Activated CD4-positive, alpha-beta T cell treated with anti-CD3 and anti-CD28 coated beads for 48 hours (primary cell): Measurements from ENCODE around the gene AUTS2.

Source experiments
- DNase-seq: peaks from one replicate; pipeline ENCODE4 v3.0.0-alpha.2; 2020

The AUTS2 gene

DNA sequence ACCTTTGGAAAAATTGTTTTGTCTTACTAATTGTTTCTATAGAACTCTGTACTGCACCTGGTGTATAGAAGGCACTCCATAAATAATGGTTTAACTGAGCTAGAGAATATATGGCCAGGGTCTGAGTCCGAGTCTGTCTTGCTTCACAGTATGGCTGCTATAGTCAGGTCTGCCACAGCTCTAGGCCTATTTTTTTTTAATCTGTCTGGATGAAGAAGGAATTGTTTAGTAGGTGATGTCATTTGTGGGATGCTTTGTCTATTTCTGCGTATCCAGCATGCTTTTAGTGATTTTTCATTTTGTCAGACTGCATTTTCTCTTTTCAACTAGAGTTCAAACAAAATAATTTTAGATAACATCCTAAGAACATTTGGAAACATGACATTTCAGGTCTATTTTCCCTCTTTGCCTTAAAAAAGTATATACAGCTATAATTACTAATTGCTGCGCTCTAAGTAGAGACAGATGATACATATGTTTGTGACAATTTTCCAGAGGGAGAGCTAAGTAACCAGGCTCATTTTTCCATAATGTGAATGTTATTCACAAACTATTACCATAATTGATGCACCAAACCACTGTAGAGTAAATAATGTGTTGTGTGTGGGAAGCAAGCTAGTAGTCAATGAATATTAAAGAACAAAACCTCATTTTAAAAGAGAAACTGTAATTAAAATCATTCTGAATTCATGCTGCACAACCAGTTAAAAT, 361.7 kb downstream of the AUTS2 start:
- no peak for DNase-seq

DNA sequence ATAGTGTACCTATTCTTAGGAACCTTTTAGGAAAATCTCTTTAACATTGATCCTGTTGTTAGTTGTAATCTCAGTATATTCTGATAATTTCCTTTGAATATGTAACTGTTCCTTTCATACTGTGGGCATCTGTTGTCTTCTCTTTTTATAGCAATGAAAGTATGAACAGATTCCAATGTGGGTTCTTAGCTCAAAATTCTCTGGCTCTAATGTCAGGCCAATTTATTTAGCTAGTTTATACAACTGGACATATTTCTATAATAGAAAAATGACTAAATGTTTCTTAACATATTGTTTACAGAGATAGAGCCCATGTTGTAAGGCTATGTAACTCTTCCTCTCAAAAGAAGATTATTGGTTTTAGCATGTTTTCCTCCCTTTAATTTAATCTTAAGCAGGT, 363.2 kb downstream of the AUTS2 start:
- no peak for DNase-seq

DNA sequence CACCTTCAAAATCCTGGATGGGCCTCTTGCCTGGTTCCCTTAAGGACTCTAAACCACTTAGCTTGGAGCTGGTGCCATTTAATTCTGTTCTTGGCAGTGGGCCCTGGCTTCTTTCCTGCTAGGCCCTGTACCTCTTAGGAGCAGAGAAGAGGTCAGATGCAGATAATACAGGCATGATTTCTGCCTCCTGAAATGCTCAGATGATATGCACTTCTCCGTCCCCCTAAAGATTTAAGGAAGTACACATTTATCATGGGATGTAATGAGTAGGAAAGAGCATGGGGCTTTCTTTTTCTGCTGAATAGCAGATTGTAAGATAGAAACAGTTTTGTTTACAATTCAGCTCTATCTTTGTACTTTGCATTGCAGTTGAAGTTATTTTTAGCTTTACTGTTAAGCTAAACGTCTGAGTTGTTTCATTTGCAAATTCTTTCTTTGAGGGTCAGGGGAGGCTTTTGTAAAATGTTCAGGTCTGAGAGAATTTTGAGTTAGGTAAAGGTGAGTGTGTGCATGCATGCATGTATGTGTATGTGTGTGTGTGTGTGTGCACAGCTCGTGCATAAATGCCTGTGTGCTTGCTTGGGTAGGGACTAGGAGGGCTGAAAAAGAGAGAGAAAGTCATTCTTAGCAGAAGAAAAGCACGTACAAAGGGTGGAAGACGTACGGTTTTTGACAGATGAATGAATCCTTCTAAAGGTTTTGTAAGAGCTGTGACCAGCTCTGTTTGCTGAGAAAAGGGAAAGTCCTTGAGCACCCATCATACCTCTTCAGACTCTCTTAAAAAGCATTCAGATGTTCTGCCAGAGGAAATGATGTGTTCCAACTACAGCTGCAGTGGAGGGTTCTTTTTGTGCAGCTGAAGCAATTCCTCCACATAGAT, 364.2 kb downstream of the AUTS2 start:
- no peak for DNase-seq

DNA sequence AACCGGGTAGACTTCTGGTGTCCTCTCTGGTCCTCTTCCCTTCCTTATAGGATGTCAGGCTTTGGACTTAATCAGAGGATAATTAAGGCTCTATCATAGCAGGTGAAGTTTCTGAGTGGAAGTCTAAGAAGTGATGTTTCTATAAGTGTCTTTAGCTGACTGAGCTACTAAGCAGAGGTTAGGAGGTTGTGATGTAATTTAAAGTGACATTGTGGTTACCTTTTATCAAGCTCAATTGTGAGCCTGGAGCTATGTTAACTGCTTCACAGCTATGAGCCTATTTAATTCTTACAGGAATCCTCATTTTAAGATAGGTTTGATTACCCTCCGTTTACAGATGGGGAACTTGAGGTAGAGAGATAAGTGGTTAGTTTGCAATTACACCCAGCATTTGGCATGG, 365.1 kb downstream of the AUTS2 start:
- no peak for DNase-seq

DNA sequence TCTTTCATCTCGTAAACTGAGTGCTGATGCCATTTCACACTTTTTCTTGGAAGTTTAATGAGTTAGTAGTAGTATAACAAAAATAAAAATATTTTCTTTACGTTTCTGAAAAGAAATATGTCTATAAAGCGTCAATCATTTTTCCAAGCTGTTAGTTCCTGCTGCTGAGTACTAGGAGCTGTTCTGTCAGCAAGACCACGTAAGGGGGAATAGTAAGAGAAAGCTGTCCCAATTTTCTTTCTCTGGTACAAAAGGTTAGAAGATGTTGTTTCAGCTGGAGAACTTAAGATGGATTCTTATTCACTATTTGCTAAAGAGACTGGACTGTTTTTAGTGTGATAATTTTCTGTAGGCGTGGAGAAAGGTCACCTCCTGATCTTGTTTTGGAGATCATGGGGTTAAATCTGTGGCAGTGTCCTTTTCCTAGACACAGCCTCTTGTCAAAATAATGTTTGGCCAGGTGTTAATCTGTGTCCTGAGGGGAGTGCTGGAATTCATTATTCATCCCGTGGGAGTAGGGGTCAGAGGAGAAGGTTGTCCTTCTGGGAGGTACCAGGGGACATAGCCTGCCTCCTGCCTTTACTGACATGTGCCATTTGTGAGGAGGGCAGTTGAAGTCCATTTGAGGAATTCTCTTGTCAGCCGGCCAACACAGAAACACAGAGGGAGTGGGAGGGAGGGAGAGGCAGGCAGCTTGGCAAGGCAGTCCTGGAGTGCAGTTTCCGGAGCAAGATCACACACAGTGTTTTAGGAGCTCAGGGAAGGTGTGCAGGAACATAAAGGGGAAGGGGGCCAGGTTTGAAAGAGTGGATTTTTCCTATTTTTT, 368.7 kb downstream of the AUTS2 start:
- DNase-seq = no peak

DNA sequence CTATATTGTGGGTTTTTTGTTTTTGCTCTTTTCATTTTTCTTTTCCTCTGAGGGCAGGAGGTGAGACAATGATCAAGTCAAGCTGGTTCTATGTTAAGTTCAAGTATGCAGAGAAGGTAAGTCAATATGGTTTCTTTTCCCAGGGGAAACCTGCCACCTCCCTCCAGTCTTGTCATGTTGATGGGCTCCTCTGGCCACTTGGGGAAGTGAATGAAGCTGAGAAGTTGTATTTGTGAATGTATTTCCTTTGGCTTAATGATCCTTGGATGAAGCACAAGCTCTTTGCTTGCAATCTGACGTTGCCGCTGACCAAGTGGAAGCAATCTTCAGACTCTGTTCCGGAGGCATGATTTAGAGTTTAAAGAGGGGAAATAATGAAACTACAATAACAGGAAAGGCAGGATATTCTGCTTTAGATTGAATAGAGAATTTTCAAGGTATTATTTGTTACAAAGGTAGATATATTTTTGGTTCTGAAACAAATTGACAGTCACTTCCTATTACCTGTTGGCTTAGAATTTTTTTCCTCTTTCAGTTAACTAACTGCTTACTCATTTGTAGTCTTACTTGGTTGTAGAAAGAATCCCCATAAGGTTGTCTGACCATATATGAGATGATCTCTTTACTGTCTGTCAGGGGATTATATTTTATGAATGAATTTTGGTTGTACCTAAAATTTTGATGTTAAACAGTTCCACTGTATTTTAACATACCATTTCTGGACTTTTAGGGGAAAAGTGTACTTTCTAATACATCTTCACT, 369.6 kb downstream of the AUTS2 start:
- no peak for DNase-seq

DNA sequence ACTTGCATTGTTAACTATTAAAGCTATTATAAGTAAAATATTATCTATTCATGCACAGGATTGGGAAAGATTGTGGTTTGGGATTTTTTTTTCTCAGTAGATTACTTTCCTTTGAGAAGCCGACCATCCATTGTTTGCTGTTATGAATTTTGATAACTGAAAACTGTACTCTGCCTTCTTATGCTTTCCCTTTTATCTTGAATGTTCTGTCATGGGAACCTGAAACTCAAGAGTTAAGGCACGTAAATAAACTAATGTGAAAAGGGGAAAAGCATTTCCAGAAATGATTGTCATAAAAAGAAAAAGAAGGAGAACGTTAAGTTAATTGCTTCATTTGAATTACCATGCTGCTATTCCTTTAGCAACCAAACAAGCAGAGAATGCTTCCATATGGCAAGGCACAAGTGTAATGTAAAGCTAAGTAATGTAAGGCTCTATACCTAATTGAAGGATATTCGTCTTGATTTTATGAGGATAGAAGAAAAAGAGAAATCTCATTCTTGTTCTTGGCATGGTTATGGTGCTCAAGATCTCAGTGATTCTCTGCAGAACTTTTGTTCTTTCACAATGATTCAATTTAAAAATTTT, 370.8 kb downstream of the AUTS2 start:
- no peak for DNase-seq

DNA sequence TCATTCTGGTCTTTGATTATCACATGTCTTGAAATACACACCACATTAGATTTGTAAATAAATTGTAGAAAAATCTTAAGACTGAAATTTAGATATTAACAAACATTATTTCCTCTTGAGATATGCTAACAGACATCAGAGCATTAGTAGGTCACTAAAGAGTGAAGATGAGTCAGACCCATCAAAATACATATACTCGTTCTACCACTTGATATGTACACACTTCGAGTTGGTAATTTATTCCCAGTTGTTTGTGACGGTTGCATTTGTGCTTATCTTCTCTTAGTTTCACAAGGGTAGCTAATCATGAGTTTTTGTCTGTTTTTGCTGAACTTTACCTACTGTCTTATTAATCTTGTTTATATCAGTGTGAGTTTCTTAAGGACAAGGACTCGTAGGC, 383.4 kb downstream of the AUTS2 start:
- DNase-seq = no peak

DNA sequence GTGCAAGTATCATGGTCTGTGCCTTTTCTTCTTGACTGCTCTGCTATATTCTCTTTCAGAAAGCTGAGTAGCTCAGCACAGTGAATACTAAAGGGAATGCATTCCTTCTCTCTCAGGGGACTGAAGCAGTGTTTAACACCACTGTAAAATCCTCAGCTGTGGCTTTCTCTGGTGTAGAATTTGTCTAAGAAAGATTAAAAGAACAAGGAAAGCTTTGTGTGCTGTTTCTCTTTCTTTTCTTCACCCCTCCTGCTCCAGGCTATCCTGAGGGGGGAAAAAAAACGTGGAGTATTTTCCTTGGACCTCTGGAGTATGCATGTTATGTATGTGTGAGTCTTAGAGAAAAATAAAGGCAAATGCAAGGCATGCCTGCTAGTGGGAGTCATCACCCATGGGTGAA, 383.9 kb downstream of the AUTS2 start:
- no peak for DNase-seq

DNA sequence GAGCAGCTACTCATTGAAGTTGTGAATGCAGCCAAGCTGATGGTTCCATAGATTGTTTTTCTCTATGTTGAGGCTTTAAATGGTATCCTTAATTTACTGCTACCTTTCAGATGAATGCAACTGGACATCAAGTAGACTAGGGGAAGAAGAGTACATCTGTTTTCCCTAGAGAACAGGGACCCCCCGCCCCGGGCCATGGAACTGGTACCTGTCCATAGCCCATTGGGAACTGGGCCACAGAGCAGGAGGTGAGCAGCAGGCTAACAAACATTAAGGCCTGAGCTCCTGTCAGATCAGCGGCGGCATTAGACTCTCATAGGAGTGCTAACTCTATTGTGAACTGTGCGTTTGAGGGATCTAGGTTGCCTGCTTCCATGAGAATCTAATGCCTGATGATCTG, 391.3 kb downstream of the AUTS2 start:
- no peak for DNase-seq

DNA sequence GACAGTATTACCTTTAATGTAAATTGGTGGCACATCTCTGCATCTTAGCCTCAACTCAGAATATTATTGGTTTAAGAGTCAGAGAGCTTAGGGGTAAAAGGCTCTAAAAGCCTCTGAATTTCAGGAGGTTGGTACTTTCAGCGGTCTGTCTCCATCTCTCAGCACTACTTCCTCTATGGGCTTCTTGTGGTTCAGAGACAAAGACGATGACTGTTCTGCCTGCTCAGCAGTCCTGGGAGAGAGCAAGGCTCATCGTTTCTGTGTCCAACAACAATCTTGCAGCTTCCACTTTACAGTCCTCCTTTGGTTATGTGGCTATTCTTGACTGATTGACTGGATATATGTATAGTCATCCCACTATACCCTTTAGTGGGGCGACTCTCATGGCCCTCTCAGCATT, 394.7 kb downstream of the AUTS2 start:
- DNase-seq = no peak

DNA sequence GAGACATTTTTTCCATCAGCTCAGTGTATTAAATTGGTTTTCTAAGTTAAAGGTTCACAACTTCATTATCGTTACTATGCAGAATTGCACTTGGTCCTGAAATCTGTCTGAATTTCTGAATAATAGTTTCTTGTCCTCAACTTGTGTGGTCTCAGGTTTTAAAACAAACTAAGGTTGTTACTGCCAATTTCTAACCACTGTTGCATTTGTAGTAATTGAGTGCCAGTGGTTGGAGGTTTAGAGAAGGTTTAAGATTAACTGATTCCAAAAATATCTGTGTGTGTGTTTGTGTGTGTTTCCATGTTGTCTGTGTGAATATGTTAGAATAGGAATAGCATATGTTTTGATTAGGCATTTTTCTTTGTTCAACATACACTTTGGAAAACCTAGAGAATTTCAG, 395.9 kb downstream of the AUTS2 start:
- DNase-seq = no peak

DNA sequence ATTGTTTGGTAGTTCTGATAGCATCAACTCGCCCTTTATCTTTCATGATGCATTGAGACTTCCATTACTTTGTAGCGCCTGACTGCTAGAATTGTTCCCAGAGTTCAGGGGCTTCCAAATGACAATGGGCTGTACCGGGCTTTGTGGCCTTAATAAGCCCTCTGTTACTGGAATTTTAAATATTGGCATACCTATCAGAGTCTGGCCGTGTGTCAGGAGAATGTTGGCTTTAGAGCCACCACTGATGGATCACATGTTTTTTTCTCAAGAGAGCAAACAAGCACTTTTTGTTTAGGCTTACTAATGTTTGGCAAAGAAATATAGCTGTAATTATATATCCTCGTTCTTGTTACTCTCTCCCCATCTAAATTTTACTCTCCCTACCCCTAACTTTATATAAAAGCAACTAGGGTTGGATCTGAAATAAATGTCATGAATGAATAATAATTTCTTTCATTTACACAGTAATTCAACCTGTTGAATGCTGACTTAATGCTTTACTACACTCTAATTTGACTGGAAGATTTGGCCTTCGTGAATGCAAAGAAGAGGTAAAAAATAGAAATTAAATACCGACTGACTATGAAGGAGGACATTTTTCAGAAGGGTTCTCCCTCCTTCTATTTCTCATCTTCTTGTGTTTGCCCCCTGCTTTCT, 396.7 kb downstream of the AUTS2 start:
- no peak for DNase-seq

DNA sequence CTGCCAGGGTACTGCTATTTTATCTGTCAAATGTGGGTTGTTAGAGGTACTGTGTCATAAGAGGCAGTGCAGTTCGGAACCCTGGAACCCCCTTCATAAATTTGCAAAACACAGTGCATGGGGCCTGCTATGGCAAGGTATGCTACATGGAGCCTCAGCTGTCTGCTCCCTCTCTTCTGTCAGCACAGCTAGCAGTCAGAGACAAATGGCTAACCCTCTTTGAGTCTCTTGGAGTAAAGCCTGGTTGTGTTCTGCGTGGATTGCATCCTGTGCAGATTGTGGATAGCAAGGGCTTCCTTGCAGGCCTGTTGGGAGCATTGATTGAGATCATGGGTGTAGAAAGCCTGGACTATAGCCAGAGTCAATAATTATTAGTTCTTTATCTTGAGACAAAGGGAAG, 397.8 kb downstream of the AUTS2 start:
- no peak for DNase-seq

DNA sequence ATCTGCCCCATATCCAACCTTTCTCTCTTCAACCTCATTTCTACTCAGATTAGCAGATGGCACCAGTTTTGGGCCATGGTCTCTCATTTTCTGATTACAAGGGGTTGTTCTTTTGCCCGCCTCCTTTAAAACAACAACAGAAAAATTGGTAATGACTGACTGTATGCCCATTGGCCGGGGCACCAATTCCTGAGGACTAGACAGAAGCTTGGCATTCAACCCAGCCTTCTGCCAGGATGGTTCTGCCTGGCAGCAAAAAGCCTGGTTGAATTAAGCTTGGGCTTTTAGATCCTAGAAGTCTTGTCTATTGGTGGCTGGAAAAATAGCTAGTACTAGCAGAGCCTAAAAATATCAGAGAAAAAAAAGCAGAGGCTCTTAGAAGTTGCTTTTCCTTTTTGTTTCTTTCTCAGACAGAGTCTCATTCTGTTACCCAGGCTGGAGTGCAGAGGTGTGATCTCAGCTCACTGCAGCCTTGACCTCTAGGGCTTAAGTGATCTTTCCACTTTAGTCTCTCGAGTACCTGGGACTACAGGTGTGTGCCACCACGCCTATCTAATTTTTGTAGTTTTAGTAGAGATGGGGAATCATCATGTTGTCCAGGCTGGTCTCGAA, 402.6 kb downstream of the AUTS2 start:
- no peak for DNase-seq

DNA sequence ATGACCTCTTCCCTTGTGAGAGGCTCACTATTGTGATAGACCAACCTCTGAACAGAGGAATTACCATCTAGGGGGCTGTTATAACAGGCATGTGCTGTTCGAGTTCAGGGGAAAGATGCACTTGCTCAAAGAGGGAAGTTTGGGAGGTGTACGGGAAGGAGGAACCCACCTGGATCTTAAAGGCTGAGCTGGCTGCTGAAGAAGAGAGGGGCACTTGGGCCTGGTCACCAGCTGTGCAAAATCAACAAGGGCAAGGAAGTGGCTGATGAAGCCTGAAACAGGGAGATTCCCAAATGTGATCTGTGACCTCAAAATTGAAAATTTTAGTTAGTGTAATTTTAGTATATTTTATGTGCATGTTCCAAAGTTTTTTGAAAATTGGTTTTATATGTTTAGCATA, 407.2 kb downstream of the AUTS2 start:
- DNase-seq = no peak

DNA sequence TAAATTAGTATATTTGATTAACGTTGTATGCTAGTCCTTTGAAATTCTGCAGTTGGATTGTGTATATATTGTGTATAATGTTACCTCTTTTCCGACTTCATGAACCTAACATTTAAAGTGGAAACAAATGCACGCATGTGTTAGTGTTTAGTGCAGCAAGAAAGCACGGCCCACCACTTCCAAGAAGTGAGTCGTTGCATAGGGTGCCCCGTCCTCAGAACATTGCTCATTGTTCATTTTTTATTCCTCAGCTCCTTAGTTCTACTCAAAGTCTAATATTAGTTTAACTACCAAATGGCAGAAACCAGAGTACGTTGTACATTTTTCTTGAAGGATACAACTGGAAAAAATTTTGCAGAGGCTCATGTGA, 407.6 kb downstream of the AUTS2 start:
- DNase-seq = no peak

DNA sequence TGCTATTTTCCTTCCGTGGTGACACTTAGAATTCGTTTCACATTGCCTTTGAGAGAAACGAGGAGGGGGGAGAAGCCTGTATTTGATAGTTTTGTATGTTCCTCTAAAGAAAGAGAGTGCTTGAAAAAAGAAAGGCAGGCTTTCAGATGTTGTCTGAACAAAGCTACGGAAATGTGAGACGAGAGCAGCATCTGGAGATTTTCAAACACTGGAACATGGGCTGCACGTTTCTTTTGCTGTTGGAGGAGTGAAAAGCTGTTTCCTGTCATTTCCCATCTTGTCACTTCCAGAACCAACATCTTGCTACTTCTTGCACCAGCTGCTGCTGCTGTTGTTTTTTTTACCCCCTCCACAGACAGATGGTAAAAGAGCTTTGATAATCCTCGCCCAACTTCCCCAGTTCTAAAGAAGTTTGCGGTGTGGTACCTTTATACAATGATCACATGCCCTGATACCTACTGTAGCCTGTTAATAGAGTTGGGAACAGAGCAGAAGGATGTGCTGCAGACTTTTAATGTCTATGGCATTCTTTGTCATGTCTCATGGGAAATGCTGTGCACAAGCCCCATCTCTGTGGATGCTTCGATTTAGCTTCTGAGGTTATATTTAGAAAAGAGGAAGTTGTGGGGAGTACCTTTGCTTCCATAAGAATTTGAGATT, 408.1 kb downstream of the AUTS2 start:
- DNase-seq = no peak

DNA sequence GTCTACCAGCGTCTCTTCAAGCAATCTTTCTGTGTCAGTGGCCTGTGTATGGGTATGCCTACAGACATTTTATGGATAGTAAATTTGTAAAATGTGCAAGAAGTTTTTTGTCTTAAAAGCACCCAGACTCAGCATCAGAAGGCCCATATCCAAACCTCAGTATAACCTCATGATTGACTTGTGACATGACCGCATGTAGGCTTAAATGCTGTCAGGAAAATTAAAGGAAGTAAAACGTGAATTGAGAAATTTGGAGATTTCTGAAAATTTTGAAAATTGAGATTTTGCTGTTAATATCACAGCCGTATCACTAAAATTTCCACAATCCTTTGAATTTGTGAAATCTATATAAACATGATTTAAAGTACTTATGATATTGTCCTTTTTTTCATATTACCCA, 410.2 kb downstream of the AUTS2 start:
- no peak for DNase-seq

DNA sequence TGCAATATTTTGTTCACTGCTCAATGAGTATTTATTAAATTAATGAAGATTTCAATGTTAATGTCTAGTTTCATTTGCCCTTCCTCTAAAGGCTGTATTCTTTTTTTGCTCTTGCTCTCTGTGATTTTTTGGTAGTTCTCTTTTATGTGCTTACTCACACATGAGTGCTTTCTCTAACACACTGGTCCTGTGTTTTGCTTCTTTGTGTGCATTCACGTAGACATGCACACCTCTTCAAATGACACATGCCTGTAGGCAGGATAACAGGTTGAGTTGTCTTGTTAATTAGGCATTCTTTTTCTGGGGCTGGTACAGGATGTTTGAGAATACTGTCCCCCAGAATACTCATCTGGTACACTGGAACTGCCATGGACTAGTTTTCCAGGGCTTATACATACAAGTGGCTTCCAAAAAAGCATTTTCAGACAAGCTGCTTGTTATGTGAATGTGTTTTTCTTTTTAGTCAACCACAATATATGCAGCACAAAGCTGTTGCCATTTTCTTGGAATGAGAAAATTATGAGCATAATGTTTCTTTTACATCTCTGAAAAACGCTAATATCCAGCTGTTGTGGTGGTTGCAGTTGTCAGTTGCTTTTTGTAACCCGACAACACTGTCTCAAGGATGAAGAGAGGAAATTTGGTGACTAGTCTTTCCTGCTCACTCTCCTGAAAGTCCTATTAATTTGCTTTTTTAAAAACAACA, 416.4 kb downstream of the AUTS2 start:
- DNase-seq = no peak
